ENCODE measurements around the gene SPATA13.

SPATA13 gene

DNA sequence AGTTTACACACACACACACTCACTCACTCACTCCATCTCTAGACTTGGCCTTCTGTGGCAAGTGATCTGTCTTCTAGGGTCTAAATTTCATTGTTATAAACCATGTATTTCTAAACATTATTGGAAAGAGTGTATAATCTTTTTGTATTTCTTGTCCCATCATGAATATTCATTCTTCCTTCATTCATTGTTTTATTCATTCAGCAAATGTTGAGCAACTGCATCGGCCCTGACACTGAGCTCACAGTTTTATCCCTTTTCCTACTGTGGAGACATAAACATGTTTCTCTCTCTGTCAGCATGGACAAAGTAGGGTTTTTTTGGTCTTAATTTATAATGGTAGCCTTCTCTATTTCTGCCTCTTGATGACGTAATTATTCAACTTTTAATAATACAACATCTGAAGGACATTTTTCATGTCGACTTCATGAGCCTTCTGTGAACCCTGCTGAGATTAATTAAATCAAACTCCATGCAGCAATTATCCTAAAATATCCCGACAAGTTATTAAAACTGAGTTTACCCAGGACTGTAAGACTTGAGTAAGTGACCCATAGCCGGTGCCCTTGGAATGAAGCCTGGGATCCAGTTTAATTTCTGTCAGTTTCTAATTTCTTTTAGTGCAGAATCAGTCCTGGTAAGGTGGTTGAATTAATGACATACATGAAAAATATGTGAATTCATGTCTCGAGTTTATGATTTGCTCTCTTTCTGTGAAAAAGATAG lies 7.3 kb downstream of the SPATA13 start:
- no peak for DNase-seq (ENCODE audit: low read depth)

DNA sequence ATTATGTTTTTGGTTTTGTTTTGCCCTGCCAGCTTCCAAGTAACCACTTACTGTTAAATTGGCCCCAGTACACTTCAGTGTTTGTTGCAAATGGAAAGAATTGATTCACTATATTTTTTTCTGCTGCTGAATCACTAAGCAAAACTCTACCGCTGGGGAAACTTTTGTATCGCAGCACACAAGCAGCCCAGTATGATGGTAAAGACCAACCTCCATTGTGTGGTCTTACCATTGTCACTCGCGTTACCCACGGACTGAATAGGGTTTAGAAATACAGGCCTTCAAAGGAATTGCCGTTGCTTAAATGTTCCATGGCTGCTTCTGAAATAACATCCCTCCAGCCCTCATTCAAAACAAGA lies 7.9 kb downstream of the SPATA13 start:
- no peak for DNase-seq (ENCODE audit: low read depth)

DNA sequence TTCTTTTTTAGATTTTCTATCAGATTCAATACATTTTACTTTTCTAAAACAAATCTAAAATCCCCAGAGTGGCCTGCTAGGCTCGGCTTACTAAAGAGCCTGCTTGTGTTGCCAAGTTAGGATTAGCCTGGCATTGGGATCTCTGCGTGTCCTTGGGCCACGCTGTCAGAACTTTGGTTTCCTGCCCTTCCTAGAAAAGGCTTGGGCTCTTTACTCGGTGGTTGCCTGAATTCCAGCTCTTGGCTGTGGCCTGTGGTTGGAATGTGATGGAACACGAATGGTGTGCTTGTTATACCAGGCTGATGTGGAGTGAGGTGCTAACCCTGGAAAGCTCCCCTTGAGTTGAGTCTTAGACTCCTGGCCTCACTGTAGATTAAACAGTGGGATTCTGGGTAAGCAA lies 8.5 kb downstream of the SPATA13 start:
- DNase-seq (ENCODE audit: low read depth): no peak

DNA sequence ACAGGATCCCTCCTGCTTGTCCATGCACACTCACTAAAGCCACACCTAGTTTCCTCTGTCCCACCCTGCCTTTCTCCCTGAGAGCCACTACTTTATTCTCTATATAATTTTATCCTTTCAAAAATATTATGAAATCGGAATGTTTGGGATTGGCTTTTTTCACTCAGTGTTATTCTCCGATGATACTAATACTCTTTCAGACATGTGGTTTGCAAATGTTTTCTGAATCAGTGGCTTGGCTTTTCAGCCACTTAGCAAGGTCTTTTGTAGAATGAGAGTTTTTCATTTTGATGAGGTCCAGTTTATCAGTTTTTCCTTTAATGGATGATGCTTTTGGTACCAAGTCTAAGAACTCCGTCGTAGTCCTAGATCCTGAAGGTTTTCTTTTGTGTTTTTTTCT lies 11.6 kb downstream of the SPATA13 start:
- DNase-seq (ENCODE audit: low read depth): no peak

DNA sequence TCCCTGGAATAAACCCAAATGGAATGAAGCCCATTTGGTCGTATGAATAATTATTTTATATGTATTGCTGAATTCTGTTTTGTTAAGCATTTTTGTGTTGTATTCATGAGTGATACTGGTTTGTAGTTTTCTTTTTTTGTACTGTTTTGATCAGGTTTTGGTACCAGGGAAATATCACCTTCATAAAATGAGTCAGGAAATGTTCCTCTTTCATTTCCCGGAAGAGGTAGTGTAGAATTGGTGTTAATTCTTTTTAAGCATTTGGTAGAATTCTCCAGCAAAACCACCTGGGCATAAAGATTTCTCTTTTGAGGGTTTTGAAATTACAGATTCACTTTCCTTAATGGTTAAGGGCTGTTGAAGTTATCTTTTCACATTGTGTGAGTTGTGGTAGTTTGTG lies 13.3 kb downstream of the SPATA13 start:
- DNase-seq (ENCODE audit: low read depth): no peak

DNA sequence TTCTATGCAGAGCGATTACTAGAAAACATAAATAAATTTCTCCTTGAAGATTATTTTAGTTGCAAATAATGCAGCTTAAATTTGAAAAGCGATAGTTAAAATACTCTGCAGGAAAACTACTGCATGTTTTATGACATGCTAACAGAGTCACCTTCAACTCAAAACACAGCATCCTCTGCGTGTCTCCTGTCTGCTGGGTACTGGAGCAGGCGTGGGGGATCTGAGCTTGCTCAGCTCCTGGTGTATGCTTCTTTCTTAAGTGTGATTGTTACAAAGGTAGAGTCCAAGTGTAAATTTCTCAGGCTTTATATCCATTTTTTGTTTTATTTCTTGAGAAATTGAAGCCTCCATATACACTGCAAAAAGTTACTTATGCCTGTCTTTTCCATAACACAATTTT lies 15.3 kb downstream of the SPATA13 start:
- no peak for DNase-seq (ENCODE audit: low read depth)

DNA sequence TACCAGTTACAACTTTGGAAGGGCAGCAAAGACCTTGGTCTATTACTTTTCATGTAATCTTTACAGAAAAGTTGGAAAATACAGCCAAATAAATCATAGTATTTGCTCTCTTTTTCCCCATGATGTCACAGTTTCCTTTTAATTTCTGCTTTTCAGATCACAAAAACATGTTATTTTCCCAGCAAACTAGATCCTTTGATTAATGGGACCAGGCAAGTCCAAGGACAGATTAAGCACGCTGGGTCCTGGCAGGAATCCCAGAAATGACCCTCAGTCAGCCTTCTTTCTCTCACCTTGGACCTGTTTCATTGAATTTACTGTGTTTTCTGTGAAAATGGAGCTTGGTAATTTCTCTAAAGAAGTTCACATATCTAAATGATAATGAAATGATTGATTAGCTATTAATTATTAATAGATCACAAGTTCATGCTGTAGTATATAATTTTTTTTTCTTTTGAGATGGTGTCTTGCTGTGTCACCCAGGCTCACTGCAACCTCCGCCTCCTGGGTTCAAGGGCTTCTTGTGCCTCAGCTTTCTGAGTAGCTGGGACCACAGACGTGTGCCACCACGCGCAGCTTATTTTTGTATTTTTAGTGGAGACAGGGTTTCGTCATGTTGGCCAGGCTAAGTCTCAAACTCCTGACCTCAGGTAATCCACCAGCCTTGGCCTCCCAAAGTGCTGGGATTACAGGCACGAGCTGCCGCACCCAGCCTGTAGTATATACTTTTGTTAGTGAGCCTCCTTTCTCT lies 16.0 kb downstream of the SPATA13 start:
- no peak for DNase-seq (ENCODE audit: low read depth)

DNA sequence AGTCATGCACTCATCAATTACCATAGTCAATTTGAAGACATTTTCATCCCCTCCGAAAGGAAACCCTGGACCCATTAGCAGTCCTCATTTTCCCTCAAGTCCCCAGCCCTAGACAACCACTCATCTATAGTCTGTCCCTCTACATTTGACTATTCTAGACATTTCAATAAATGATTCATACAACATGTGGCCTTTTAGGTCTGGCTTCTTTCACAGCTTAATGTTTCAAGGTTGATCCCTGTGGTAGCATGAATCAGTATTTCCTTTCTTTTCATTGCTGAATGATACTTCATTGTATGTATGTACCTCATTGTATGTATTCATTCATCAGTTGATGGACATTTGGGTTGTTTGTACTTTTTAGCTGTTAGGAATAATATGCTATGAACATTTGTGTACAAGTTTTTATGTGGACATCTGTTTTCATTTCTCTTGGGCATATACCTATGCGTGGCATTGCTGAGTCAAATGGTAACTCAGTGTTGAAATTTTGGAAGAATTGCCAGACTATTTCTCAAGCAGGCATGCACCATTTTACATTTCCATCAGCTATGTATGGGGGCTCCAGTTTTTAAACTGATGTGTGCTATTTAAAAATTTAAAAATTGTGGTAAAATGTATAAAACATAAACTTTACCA lies 18.4 kb downstream of the SPATA13 start:
- no peak for DNase-seq (ENCODE audit: low read depth)

DNA sequence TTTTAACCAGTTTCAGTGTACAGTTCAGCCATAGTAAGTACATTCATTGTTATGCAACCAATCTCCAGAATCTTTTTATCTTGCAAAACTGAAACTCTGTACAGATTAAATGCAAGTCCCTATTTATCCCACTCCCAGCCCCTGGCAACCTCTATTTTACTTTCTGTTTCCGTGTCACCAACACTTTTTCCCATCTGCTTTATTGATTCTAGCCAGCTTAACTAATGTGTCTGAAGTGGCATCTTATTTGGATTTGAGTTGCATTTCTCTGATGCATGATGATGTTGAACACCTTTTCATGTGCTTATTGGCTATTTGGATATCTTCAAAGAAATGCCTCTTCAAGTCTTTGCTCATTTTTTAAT lies 18.9 kb downstream of the SPATA13 start:
- no peak for DNase-seq (ENCODE audit: low read depth)

DNA sequence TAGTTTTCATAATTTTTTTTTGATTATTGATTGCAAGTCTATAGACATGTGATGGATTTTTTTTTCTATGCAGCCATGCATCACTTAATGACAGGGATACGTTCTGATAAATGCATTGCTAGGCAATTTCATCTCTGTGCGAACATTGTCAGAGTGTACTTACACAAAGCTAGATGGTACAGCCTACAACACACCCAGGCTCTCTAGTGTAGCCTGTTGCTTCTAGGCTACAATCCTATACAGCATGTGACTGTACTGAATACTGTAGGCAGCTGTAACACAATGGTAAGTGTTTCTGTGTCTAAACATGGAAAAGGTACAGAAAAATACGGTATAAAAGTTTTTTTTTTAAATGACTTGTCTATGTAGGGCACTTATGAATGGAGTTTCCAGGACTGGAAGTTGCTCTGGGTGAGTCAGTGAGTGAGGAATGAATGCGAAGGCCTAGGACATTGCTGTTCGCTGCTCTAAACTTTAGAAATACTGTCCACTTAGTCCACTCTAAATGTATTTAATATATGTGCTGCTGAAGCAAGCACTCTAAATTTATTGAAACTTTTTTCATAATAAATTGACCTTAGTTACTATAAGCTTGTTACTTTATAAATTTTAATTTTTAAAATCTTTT lies 20.3 kb downstream of the SPATA13 start:
- DNase-seq (ENCODE audit: low read depth): no peak

DNA sequence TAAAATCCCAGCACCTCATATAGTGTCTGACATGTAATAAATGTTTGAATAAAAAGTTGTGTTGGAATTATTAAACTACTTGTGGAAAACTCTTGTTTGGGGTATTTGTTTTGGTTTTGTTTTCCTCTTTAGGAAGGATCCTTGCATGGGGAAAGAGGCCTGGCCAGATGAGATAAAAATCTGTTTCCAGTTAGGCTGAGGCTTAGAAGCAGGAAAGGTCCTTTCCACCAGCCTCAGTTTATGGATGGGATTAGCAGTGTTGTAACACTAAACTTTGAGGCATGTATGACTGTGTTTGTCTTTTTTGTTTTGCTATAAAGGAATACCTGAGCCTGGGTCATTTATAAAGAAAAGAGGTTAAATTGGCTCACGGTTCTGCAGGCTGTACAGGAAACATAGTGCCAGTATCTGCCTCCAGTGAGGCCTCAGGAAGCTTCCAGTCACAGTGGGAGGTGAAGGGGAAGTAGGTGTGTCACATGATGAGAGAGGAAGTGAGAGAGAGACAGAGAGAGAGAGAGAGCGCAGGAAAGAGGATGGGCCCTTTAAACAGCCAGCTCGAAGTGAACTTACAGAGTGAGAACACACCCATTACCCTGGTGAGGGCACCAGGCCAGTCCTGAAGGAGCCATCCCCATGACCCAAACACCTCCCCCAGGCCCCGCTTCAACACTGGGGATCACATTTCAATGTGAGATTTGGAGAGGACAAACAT lies 21.6 kb downstream of the SPATA13 start:
- DNase-seq (ENCODE audit: low read depth): no peak

DNA sequence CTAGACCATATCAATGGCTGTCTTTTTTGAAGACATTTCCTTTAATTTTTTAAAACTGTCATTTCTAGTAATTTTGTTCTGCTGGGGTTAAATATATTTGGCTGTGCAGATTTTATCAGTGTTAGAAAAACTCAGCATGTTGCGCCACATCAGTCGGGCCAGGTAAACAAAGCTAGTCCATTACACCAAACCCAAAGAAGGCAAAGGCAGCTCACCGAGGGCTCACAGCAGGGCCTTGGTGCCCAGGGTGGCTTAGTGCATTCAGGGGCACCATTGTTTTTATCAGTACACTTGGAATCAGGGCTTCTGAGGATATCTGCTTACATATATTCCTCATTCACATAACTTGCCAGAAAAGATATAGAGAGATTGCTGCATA lies 22.2 kb downstream of the SPATA13 start:
- DNase-seq (ENCODE audit: low read depth): no peak

DNA sequence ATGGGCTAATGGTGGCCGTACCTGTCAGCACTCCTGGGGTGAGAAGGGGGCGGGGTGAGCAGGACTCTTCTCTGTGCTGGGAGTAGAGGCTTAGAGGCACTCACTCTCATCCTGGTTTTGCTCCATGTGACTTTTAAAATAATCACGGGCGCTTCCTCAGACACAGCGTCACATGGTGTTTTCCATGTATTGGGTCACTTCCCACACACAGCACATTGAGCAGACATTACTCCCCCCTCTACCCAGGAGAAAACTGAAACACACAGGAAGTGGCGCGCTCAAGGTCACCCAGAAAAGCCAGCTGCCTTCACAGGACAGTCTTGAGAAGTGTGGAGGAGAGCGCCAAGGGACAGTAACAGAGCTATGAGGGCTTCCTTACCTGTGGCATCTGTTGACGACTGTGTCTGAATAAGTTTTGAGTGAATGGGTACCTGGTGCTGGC lies 23.2 kb downstream of the SPATA13 start:
- DNase-seq (ENCODE audit: low read depth): no peak

DNA sequence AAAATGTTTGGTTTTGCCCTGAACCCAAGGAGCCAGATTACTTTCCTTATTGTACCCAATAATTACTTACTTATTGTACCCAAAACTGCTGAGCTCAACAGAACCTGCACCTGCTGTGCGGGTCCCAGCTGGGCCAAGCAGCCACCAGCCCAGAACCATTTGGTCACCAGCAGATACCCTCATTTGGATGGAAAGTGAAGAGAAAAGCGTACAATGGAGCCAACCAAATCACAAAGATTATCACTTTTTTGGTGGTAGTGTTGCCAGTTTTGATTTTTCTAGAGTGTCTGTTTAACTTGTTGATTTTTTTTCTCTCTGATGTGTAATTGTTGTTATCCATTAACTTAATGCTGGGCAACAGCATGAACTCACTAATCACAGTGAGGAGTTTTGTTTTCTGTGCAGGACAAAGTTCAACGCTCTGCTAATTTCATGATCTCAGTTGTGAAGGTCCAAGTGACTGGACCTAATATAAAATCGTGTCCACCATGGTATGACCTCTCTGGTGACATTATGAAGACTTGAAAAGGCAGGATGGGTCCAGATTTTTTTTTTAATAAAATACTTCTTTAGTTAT lies 23.8 kb downstream of the SPATA13 start:
- no peak for DNase-seq (ENCODE audit: low read depth)

DNA sequence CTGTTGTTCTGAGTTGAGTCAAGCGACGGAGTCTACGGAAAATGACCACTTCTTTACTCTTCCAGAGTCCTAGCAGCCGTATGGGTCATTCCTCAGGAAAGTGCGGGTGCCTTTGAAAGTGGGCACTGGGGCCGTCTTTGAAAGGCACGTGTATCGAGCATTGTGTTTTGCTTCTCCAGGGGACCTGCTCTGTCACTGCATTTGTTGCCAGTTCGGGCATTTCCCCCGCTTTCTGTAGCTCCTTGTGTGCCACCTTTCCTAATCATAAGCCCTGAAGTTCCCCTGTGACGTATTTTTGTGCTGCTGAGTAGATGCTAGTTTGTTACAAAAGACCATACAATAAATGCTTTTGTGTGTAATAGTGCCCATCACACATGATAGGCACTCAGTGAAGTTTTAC lies 24.4 kb downstream of the SPATA13 start:
- DNase-seq (ENCODE audit: low read depth): no peak

DNA sequence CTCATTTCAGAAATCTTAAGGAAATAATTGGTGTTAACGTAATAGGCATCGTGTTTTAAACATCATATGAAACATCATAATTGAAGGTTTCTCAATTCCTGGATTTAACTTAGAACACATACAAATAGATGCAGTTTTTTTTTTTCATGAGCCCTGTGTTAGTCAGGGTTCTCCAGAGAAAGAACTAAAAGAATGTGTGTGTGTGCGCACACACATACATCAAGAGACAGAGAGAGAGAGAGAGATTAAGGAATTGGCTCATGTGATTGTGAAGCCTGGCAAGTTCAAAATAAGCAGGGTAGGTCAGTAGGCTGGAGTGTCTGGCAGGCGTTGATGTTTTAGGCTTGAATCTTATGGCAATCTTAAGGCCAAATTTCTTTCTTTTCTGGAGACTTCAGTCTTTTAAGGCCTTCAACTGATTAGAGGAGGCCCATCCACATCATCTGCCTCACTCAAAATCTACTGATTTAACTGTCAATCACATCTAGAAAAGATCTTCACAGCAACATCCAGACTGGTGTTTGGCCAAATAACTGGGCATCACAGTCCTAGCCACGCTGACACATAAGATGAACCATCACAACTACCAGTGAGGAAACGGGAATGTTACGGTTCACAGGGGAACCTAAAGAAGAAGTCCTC lies 25.2 kb downstream of the SPATA13 start:
- no peak for DNase-seq (ENCODE audit: low read depth)

DNA sequence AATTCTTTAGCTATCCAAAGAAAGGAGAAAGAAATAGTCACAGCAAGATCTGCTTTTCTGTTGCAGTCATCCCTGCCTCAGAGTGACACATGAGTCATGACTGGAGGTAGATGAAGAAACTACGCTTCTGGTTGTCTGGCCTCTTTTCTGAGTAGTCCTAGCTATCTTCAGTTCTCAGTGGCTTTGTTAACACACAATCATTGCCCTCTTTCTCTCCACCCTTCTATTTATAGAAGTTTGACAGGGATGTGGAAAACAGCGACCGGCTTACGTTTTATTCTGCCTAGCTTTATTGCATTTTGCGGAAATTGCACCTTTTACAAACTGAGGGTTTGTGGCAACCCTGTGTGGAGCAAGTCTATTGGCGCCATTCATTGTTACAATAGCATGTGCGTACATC lies 26.7 kb downstream of the SPATA13 start:
- no peak for DNase-seq (ENCODE audit: low read depth)

DNA sequence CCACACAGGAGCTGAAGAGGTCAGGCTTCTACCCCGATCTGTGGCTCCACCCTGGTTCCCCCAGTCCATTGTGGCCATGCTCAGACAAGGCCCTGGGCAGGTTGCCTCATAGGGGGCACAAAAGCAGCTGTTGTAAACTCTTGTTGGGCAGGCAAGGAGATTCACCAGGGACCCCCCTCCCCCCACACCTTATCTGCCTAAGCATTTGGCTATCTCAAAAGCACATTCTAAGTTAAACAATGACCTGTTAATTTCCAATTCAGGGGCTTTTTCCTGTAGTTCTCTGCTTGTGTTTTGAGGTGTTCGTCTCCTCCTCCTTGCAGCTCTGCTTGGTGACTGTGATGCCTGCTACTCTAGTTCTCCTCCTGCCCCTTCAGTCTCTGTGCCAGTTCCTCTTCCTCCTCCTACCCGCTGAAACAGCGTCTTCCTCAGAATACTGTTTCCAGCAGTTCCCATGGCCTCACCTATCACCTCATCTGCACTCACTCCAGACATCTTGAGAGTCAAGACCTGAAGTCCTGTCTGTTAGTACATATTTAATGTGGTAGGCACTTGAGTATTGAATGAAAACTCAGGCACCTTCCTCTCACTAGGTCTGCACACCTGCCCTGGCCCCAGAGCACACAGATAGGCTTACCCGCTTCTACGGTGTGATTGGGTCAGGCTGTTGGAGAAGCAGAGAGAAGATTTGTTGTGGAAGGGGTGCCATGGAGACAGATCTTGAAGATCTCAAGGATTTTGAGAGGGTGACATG lies 31.7 kb downstream of the SPATA13 start:
- DNase-seq (ENCODE audit: low read depth): no peak

DNA sequence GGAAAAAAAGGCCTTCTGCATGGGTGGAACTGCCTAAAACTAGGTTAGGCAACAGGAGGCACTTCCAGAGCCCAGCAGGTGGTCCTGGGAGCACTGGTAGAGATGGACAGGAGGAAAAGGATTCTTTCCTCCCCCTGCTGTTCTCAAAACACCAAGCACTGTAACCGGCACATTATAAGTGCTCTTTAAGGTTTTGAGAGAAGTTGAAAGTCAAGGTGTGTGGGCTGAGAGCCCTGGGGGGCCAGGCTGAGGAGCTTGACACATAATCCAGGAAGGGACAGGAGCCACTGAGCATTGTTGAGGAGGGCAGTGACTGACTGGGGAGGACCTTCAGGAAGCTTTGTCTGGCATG lies 32.3 kb downstream of the SPATA13 start:
- no peak for DNase-seq (ENCODE audit: low read depth)

DNA sequence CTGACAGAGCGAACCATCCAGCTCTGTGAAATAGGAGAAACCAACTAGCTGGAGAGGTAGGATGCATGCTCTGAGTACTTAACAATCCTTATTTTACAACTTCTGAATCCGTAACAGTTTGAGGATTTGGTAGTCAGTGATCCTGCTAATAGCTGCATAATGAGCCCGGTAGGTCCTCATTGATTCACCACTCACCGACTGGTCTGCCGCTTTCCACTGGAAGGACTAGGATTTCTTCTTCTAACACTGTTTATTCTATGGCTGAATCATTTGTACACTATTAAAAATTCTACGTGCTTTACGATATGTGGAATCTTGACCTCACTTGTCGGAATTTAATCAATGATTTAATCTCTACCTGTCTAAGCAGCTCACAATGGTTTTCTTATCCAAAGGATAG lies 33.9 kb downstream of the SPATA13 start:
- DNase-seq (ENCODE audit: low read depth): no peak

DNA sequence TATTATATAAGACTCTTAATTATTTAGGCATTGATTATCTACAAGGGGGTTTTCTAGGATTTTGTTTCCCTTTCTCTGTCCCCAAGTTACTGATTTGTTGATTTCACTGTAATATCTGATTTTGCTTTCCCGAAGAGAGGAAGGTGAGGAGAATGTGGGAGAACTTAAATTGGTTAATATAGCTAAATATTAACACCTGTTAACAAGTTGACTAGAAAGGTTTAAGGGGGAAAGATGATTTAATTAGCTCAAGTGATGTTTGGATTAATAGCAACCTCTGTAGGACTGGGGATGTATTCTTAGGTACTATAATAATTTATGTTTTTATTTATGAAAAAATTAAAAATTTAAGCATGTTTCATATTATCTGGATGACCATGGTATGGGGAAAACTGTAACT lies 35.1 kb downstream of the SPATA13 start:
- no peak for DNase-seq (ENCODE audit: low read depth)

All from stimulated activated CD8-positive, alpha-beta memory T cell treated with anti-CD3 and anti-CD28 coated beads, Interleukin-15, amount 100 ng/mL, for 1 hour (primary cell).